HepG2 (cell line): Measurements from ENCODE around the gene DNMT3L. TPM values are rescaled to one million over a fixed set of nuclear protein-coding genes. Genes with fewer than 3 reads are reported as not detected.
A peak's percentile ranks its signal among the peaks of the same experiment; 100 is the strongest.

ENCODE experiments used
- ATAC-seq: fragments of 200-7000 bp; cut with Tn5 transposase; 3 replicates; pipeline ENCODE4 v1.9.1; 2020; ENCODE audit warnings: mild to moderate bottlenecking, moderate library complexity
- BruUV-seq: library from RNA; stranded (reverse); fragments of 400-500 nt; replicated peaks from 2 replicates; lab custom pipeline; 2021; lab: Mats Ljungman, UMichigan
- CTCF ChIA-PET: fragments of 300-600 bp; formaldehyde crosslinking; extraction: SDS; loops from one replicate; lab custom pipeline; 2021; ENCODE audit warnings: low total read pairs, inconsistent platforms, low intra/inter-chr PET ratio; lab: Yijun Ruan, JAX
- POLR2A ChIA-PET: fragments of 350-600 bp; sonication (Branson Sonifier 250); formaldehyde crosslinking; loops from one replicate; lab custom pipeline; 2020; ENCODE audit warnings: antibody characterized with exemption, inconsistent platforms; lab: Yijun Ruan, JAX
- DNase-seq: peaks from one replicate; pipeline ENCODE4 v3.0.0-alpha.2; 2015; ENCODE audit warnings: low spot score
- FAIRE-seq: peaks from 3 replicates; lab custom pipeline; 2011; peaks lifted over from hg19 to GRCh38; lab: Jason Lieb, UNC
- H2AFZ ChIP-seq: one replicate; pipeline ENCODE4 v1.6.1; 2011; ENCODE audit warnings: low read length, inconsistent platforms
- H3K27ac ChIP-seq: fragments of 300-600 bp; 3 replicates; pipeline ENCODE4 v1.8.0; 2011; ENCODE audit warnings: mixed run types, mild to moderate bottlenecking, mixed read lengths, low read length, inconsistent platforms; ENCODE audit not compliant: insufficient read depth; ENCODE audit errors: extremely low read length
- H3K27me3 ChIP-seq, 2 experiments: fragments of 200-600 bp in 1 of 2; 2 replicates in 1 of 2; 3 replicates in 1 of 2; pipeline versions ENCODE4 v1.6.0 to v1.8.0; 2011; ENCODE audit warnings: low read length in 2 of 2, mild to moderate bottlenecking in 2 of 2, moderate library complexity in 2 of 2, inconsistent platforms in 1 of 2; ENCODE audit not compliant: insufficient read depth in 2 of 2, control insufficient read depth in 1 of 2
- H3K36me3 ChIP-seq, 2 experiments: fragments of 200-600 bp in 1 of 2; replicated peaks in 1 of 2; 2 replicates in 1 of 2; 3 replicates in 1 of 2; pipeline versions ENCODE4 v1.5.1 to v1.8.0; 2011; ENCODE audit warnings: low read length in 2 of 2, inconsistent platforms in 1 of 2; ENCODE audit not compliant: insufficient read depth in 2 of 2, control insufficient read depth in 1 of 2
- H3K4me1 ChIP-seq: 2 replicates; pipeline ENCODE4 v1.5.1; 2012; ENCODE audit warnings: low read length, inconsistent platforms; ENCODE audit not compliant: insufficient read depth
- H3K4me2 ChIP-seq: 2 replicates; pipeline ENCODE4 v1.6.0; 2011; ENCODE audit warnings: low read depth, low read length, inconsistent platforms
- H3K4me3 ChIP-seq, 3 experiments: fragments of 200-600 bp in 1 of 3; sonication (generic), shearing (Covaris generic) in 1 of 3; replicated peaks in 1 of 3; 2 replicates each; pipeline ENCODE4 v1.5.1; 2011 to 2016; ENCODE audit warnings: low read length in 3 of 3, inconsistent platforms in 2 of 3, low read depth in 2 of 3, mild to moderate bottlenecking in 2 of 3, control low read depth in 1 of 3, mixed read lengths in 1 of 3; ENCODE audit not compliant: insufficient read depth in 1 of 3
- H3K79me2 ChIP-seq: one replicate; pipeline ENCODE4 v1.6.1; 2011; ENCODE audit warnings: low read length, inconsistent platforms; ENCODE audit not compliant: insufficient read depth
- H3K9ac ChIP-seq: 2 replicates; pipeline ENCODE4 v1.6.0; 2011; ENCODE audit warnings: mild to moderate bottlenecking, low read depth, low read length, inconsistent platforms; ENCODE audit not compliant: insufficient read depth
- H3K9me3 ChIP-seq: 2 replicates; pipeline ENCODE4 v1.5.1; 2012; ENCODE audit warnings: mild to moderate bottlenecking, low read length
- H4K20me1 ChIP-seq: 2 replicates; pipeline ENCODE4 v1.6.0; 2011; ENCODE audit warnings: inconsistent platforms, mild to moderate bottlenecking, low read length, moderate library complexity; ENCODE audit not compliant: insufficient read depth
- AGO2 ChIP-seq: fragments of 200-400 bp; formaldehyde crosslinking; optimal IDR thresholded peaks from 2 replicates; pipeline ENCODE3; 2017; ENCODE audit warnings: mild to moderate bottlenecking, low read depth, low read length, moderate library complexity
- ATF1 ChIP-seq: IDR thresholded peaks from 2 replicates; pipeline ENCODE4 v1.6.1; 2016; ENCODE audit warnings: mild to moderate bottlenecking, control low read depth
- CBFB ChIP-seq: sonication (generic); formaldehyde crosslinking; IDR thresholded peaks from 2 replicates; pipeline ENCODE4 v1.4.0; 2020; ENCODE audit warnings: missing genetic modification reagents
- CHD2 ChIP-seq: IDR thresholded peaks from 2 replicates; pipeline ENCODE4 v1.6.1; 2011; ENCODE audit warnings: low read depth, low read length, improper control_type of control experiment
- HOXA7 ChIP-seq: sonication (generic); formaldehyde crosslinking; IDR thresholded peaks from 2 replicates; pipeline ENCODE4 v1.8.1; 2022; ENCODE audit warnings: mild to moderate bottlenecking, missing genetic modification reagents, moderate library complexity
- POGZ ChIP-seq: sonication (generic); formaldehyde crosslinking; IDR thresholded peaks from 2 replicates; pipeline ENCODE4 v1.4.0; 2020; ENCODE audit warnings: mild to moderate bottlenecking, missing genetic modification reagents
- POLR2A ChIP-seq, 2 experiments: IDR thresholded peaks; 2 replicates each; pipeline ENCODE4 v1.6.1; 2011; ENCODE audit warnings: low read depth in 2 of 2, low read length in 2 of 2, mild to moderate bottlenecking in 1 of 2, moderate library complexity in 1 of 2; ENCODE audit not compliant: insufficient read depth in 1 of 2
- POLR2AphosphoS2 ChIP-seq: IDR thresholded peaks from 2 replicates; pipeline ENCODE4 v1.6.1; 2011; ENCODE audit warnings: low read depth, low read length, improper control_type of control experiment
- RBFOX2 ChIP-seq: fragments of 200-400 bp; formaldehyde crosslinking; IDR thresholded peaks from 2 replicates; pipeline ENCODE4 v1.6.1; 2017; ENCODE audit warnings: low read depth, mild to moderate bottlenecking, low read length
- SIX1 ChIP-seq: sonication (generic); formaldehyde crosslinking; IDR thresholded peaks from 2 replicates; pipeline ENCODE4 v1.4.0; 2020; ENCODE audit warnings: missing genetic modification reagents, borderline replicate concordance
- SP1 ChIP-seq, 2 experiments: fragments of 450-650 bp in 1 of 2; sonication (generic) in 1 of 2; formaldehyde crosslinking in 1 of 2; IDR thresholded peaks; 2 replicates each; pipeline versions ENCODE4 v1.4.0 to v1.6.1; 2016 to 2020; ENCODE audit warnings: missing genetic modification reagents in 1 of 2
- TBX3 ChIP-seq: fragments of 450-650 bp; IDR thresholded peaks from 2 replicates; pipeline ENCODE4 v1.6.1; 2017; ENCODE audit warnings: antibody characterized with exemption, mild to moderate bottlenecking, inconsistent platforms, borderline replicate concordance
- U2AF2 ChIP-seq: fragments of 200-400 bp; formaldehyde crosslinking; IDR thresholded peaks from 2 replicates; pipeline ENCODE4 v1.6.1; 2017; ENCODE audit warnings: low read depth, mild to moderate bottlenecking, low read length
- ZNF17 ChIP-seq: sonication (generic); formaldehyde crosslinking; IDR thresholded peaks from 2 replicates; pipeline ENCODE4 v1.5.0; 2020; ENCODE audit warnings: mild to moderate bottlenecking, missing genetic modification reagents
- ZNF205 ChIP-seq: IDR thresholded peaks from 2 replicates; pipeline ENCODE4 v1.6.1; 2018; ENCODE audit warnings: missing biosample characterization, missing genetic modification reagents
- ZNF30 ChIP-seq: sonication (generic); formaldehyde crosslinking; IDR thresholded peaks from 2 replicates; pipeline ENCODE4 v1.5.0; 2020; ENCODE audit warnings: mild to moderate bottlenecking, missing genetic modification reagents
- ZNF367 ChIP-seq: sonication (generic); formaldehyde crosslinking; IDR thresholded peaks from 2 replicates; pipeline ENCODE4 v1.4.0; 2020; ENCODE audit warnings: missing genetic modification reagents, borderline replicate concordance
- ZNF496 ChIP-seq: sonication (generic); formaldehyde crosslinking; IDR thresholded peaks from 2 replicates; pipeline ENCODE4 v1.8.1; 2023; ENCODE audit warnings: mild to moderate bottlenecking, moderate library complexity, missing genetic modification reagents; ENCODE audit not compliant: insufficient replicate concordance
- ZNF576 ChIP-seq: sonication (generic); formaldehyde crosslinking; IDR thresholded peaks from 2 replicates; pipeline ENCODE4 v1.4.0; 2020; ENCODE audit warnings: mild to moderate bottlenecking, missing genetic modification reagents
- ZNF737 ChIP-seq: sonication (generic); formaldehyde crosslinking; IDR thresholded peaks from 2 replicates; pipeline ENCODE4 v1.5.0; 2020; ENCODE audit warnings: missing genetic modification reagents, mild to moderate bottlenecking, borderline replicate concordance
- ZNF788 ChIP-seq: sonication (generic); formaldehyde crosslinking; IDR thresholded peaks from 2 replicates; pipeline ENCODE4 v1.5.0; 2020; ENCODE audit warnings: mild to moderate bottlenecking, missing genetic modification reagents, borderline replicate concordance
- ZNF839 ChIP-seq: sonication (generic); formaldehyde crosslinking; IDR thresholded peaks from 2 replicates; pipeline ENCODE4 v1.4.0; 2020; ENCODE audit warnings: missing genetic modification reagents, mild to moderate bottlenecking, borderline replicate concordance
- ZSCAN29 ChIP-seq: sonication (generic); formaldehyde crosslinking; conservative IDR thresholded peaks from 2 replicates; pipeline ENCODE4 v1.4.0; 2020; ENCODE audit warnings: mild to moderate bottlenecking, missing genetic modification reagents
- WGBS: methylation state at CpG from one replicate; pipeline ENCODE4 v1.1.6; 2017; ENCODE audit warnings: low lambda C conversion rate; 5-methylcytosine and 5-hydroxymethylcytosine counted together
- in situ Hi-C: cut with HindIII; loops from 2 replicates; pipeline ENCODE4 v1.10.0; 2017; ENCODE audit warnings: low pct_unique_long_range_greater_than_20kb; ENCODE audit not compliant: extremely low pct_ligation_motif_present
- intact Hi-C: fragments of 100-400 bp; cut with micrococcal nuclease; formaldehyde crosslinking; loops from one replicate; pipeline ENCODE4 v1.10.0; 2022; ENCODE audit not compliant: unreplicated experiment
- polyA plus RNA-seq, 8 experiments: library from polyadenylated mRNA; depleted of rRNA in 3 of 8; stranded (reverse) in 7 of 8; unstranded in 1 of 8; fragments of >200 nt; fragmentation: Illumina TruSeq in 4 of 8; extraction: Trizol in 4 of 8; gene quantifications; 2 replicates each; pipeline versions ENCODE4 v1.2.1 to v1.2.3, GENCODE V29; 2011 to 2016; ENCODE audit warnings: low read depth in 4 of 8, missing spikeins in 1 of 8, mixed read lengths in 1 of 8; ENCODE audit not compliant: insufficient read depth in 1 of 8
- total RNA-seq, 5 experiments: library from RNA; depleted of rRNA; stranded (reverse); fragments of >200 nt; fragmentation: Illumina TruSeq; extraction: Trizol; gene quantifications; 2 replicates each; pipeline ENCODE4 v1.2.3, GENCODE V29; 2016; ENCODE audit warnings: low read depth in 1 of 5
- TF ChIP-seq, protein P1 (sequence below): sonication (generic); formaldehyde crosslinking; IDR thresholded peaks from 2 replicates; pipeline ENCODE4 v1.5.0; 2020; ENCODE audit warnings: missing genetic modification reagents, mild to moderate bottlenecking, borderline replicate concordance
- TF ChIP-seq, protein P2 (sequence below): IDR thresholded peaks from 2 replicates; pipeline ENCODE4 v1.6.1; 2018; ENCODE audit warnings: missing genetic modification reagents, mild to moderate bottlenecking, missing compliant biosample characterization

DNMT3L gene
- total and polyA plus RNA-seq, 2 of the 13 experiments (the other 11 are each of a cell fraction or from before 2014, with no cell fraction given) = 0.75 to 1.7 TPM

- POLR2A ChIA-PET = no interaction called here
- no peak for FAIRE-seq
- CTCF ChIA-PET = no interaction called here
- TF ChIP-seq POLR2A (IDR thresholded peaks at IDR 0.05; ENCODE audit: insufficient read depth in 1 of 2, low read depth in 2 of 2, low read length in 2 of 2) (peak in 1 of 2 experiments; percentile 20; a peak in 2 of 4 replicates), HOXA7 (CRISPR knock-in tag) (no peak), ZNF839 (CRISPR knock-in tag) (no peak), POGZ (CRISPR knock-in tag) (no peak), ZNF737 (no peak), POLR2AphosphoS2 (0 out of 2 replicates have a peak, but pooled peaks have one; percentile 37), RBFOX2 (peak; percentile 35; the same call in 1 of the 2 replicates), ZNF205 (CRISPR knock-in tag) (no peak), ZNF576 (no peak), CHD2 (no peak), AGO2 (peak; percentile 19), CBFB (CRISPR knock-in tag) (no peak), SIX1 (CRISPR knock-in tag) (no peak), ZSCAN29 (CRISPR knock-in tag) (no peak), ZNF17 (CRISPR knock-in tag) (no peak), ZNF788 (CRISPR knock-in tag) (no peak), ZNF30 (no peak), ZNF496 (CRISPR knock-in tag) (no peak), SP1 (IDR thresholded peaks at IDR 0.05) (no peak), SP1 (CRISPR knock-in tag; IDR thresholded peaks at IDR 0.05) (no peak), ZNF367 (CRISPR knock-in tag) (no peak), ATF1 (CRISPR knock-in tag) (no peak), U2AF2 (no peak), TBX3 (no peak)
- TF ChIP-seq, protein P1, sequence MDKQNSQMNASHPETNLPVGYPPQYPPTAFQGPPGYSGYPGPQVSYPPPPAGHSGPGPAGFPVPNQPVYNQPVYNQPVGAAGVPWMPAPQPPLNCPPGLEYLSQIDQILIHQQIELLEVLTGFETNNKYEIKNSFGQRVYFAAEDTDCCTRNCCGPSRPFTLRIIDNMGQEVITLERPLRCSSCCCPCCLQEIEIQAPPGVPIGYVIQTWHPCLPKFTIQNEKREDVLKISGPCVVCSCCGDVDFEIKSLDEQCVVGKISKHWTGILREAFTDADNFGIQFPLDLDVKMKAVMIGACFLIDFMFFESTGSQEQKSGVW = no peak
- TF ChIP-seq, protein P2, sequence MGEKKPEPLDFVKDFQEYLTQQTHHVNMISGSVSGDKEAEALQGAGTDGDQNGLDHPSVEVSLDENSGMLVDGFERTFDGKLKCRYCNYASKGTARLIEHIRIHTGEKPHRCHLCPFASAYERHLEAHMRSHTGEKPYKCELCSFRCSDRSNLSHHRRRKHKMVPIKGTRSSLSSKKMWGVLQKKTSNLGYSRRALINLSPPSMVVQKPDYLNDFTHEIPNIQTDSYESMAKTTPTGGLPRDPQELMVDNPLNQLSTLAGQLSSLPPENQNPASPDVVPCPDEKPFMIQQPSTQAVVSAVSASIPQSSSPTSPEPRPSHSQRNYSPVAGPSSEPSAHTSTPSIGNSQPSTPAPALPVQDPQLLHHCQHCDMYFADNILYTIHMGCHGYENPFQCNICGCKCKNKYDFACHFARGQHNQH = no peak
Observed at GRCh38 chr21:44253832-44254710, 7.6 kb downstream of the DNMT3L start.

More at GRCh38 chr21:44253832-44254710, 7.6 kb downstream of the DNMT3L start:
- no peaks in the 10 kb centered on the region for H3K36me3 ChIP-seq
- no TSS peak for BruUV-seq
- no peak overlapping the region for H3K9ac ChIP-seq
- WGBS = 95% methylated on average over 20 of the region's 29 CpGs
- intact Hi-C loops (no loop called here), in situ Hi-C loops (no loop called here)
- no peak for ATAC-seq
- H3K4me1 ChIP-seq = peaks cover 9% of the 10 kb centered on the region
- H3K4me2 ChIP-seq = no peak overlapping the region
- H3K27me3 ChIP-seq = no peaks in the 10 kb centered on the region
- no peak for DNase-seq
- no peak overlapping the region for H3K27ac ChIP-seq
- H3K4me3 ChIP-seq = no peak overlapping the region
- H3K9me3 ChIP-seq = no peaks in the 10 kb centered on the region
- H2AFZ ChIP-seq = no peak overlapping the region
- no peaks in the 10 kb centered on the region for H4K20me1 ChIP-seq
- no peaks in the 10 kb centered on the region for H3K79me2 ChIP-seq
